Measurements from ENCODE around the gene MTCL3.

The MTCL3 gene

GRCh38 chr6:127518710-127519468, at the start of gene MTCL3:
Gene MTCL3, minus strand, starts transcription at chr6:127519335.
- DNase-seq: peak; percentile 91

DNA sequence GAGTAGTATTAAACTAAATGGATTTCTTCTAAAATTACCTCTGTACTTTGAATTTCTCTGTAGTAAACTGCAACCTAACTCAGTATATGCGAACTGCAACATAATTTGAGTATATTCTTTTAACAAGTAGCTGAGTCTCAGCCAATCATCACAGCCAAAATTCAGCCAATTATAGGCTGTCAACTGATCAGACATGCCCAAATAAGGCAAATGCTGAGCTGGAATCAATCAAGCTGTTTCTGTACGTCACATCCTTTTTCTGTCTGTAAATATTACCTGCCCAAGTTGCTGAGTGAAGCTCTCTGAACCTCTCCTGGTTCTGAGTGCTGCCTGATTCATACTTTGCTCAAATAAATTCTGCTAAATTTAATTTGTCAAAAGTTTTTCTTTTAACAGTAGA, 48.3 kb upstream of the MTCL3 start:
- no peak for DNase-seq

- no peak for DNase-seq
Measured at GRCh38 chr6:127566651-127567050, 47.5 kb upstream of the MTCL3 start.

- no peak for DNase-seq
Measured at GRCh38 chr6:127566119-127566518, 47.0 kb upstream of the MTCL3 start.

- DNase-seq: no peak
Measured at GRCh38 chr6:127564761-127565160, 45.6 kb upstream of the MTCL3 start.

GRCh38 chr6:127561660-127562059, 42.5 kb upstream of the MTCL3 start:
- DNase-seq: no peak

DNA sequence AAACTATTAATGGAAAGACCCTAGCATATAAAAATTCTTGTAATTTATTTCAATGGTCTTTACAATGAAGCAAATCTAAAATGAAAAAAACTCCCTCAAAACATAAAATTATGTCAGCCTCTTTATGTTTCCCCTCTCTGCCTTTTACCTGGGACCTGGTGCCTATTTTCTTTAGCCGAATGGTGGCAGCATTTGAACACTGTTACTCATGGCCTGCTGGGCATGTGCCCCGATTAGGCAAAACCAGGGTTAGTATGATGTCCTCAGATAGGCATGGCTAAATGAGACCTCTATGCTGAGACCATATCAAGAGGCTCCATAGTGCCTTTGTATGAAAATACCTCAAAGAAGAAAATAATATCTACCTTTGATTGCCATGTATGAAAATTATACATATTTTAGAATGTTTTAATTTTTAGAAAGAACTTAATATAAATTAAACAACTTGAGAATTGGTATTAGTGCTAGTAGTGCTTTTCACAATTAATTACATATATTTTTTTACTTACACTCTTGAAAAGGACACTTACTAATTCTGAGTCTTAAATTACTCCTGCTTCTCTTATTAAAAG, 35.4 kb upstream of the MTCL3 start:
- peak; percentile 26 for DNase-seq

GRCh38 chr6:127550403-127550802, 31.3 kb upstream of the MTCL3 start:
- no peak for DNase-seq

DNA sequence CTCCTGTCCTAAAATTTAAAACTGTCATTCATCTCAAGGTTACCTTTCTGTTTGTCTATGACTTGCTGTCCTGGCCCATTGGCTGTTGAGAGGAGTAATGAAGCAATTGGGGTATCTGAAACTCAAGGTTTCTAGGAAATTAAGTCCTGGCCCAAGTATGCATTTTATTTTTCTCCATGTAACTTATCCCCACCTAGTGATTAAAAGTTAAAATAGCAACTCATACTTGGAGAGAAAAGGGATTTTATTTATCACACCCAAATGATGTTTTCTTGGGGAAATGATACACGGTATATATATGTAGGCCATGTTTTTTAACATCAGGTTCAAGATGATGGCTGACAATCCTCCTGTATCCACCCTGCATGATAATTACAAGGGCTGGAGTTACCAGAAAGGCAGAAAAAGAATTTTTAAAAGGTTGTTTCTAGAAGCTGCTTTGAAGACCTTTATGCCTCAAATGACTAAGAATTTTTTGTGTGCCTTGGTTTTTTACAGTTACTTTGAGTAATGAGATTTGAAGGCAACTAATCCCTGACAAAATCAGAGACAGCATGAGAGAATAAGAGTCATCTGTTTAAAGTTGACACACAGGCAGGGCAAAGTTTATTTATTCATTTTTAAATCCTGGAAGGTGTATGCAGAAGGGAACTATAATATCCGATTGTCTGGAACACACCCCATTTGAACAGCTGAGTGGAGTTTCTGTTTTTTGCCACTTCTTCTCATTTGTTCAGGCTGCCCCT, 28.9 kb upstream of the MTCL3 start:
- no peak for DNase-seq

DNA sequence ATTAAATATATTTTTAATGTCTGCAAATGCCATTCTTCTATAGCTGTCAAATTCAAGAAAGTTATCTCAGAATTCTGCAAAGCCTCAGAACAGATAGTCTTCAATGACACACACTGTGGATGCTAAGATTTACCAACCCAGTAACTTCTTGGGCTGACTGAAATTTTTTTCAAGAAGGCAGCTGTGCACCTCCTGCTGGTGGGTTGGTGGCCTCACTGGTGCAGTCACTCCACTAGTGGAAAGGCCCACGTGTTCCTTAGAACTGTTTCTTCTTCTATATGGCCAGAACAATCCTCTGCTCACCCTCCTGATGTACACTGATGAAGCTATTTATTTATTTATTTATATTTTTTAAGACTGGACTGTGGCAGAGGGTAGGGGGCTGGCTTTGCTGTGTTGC, 28.1 kb upstream of the MTCL3 start:
- DNase-seq: no peak

DNA sequence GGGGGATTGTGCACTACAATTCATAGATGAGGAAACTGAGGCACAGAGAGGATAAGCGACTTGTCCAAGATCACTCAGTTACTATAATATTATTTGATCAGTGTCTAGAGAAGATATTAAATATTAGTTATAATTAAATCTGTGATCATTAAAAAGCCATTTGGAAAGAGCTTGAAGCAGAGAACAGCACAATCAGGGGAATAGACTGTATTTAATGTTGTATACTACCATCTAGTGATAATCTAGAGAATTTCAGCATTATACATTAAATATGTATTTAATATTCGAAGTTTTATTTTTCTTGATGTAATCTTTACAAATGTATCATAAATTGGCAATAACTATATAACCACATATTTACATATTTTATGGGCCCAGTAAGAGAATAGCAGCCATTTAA, 20.1 kb upstream of the MTCL3 start:
- peak; percentile 8 for DNase-seq

DNA sequence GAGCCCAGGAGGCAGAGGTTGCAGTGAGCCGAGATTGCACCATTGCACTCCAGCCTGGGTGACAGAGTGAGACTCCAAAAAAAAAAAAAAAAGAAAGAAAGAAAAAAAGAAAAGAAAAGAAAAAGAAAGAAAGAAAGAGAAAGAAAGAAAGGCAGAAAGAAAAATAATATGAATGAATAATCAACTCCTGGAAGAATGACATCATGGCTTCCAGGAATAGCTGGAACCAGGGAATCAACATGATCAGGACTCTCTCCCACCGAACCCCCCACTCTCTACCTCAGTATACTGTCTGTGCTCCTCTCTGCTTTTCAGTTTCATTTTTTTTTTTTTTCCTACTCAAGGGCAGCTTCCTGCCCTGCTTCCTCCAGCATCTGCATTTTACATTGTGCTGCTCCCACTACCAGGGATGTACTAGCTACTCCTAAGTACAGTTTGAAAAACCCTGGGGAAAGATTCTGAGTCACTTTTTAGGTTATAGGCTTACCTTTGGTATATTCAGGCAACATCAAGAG, 19.7 kb upstream of the MTCL3 start:
- DNase-seq: no peak

DNA sequence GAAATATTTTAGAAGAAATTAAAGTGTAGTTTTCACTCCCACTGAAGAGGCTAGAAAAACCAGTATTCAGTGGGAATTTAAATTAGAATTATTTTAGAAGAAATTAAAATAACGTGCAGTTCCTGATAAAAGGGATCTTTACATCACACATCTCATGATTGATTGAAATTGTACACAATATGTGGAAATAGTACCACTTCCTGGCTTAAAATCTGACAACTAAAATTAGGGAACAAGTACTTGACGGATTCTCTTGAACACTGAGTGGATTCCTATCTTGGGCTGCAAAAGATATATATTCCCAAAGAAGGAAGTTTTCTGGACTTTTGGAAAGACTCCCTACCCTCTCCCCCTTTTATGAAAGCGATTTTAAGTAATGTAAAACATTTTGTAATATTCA, 14.6 kb upstream of the MTCL3 start:
- DNase-seq: no peak

DNA sequence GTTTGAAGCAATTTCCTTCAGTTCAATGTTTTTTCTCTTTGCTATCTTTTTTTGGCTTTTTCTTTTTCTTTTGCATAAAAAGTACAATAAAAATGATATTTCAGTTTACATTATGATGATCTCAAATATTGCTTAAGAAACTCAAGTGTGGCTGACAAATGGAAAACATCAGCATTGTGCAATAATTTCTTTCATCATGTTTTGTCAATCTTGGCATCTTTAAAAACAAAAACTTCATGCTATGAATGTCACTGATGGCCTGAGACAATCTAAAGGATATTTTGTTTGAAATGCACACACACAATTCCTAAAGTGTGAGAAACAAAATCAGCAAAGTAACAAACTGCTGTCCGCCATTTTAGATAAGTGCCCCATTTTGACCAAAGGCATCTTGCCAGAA, 13.9 kb upstream of the MTCL3 start:
- no peak for DNase-seq

GRCh38 chr6:127522714-127523113, 3.6 kb upstream of the MTCL3 start:
- DNase-seq: no peak

DNA sequence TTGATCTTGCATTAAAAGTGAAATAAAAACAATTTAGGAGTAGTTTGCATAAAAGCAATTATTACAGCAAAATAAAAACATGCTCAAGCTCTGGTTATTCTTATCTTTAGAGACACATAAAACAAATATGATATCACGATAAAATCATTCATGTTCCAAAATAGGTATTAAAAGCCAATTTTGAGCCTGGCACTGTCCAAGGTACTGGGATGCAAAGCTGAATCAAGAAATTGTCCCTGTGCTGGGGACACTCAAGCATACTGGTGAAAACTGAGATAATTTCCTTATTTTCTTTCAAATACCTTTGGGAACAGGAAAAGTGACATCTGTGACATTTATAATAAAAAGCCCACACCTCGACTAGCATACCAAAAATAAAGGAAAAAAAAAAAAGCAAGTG, 931 bp upstream of the MTCL3 start:
- no peak for DNase-seq

- DNase-seq: no peak
Measured at GRCh38 chr6:127519469-127519785, 292 bp upstream of the MTCL3 start.

GRCh38 chr6:127518191-127518709, 885 bp downstream of the MTCL3 start:
- DNase-seq: peak; percentile 32

DNA sequence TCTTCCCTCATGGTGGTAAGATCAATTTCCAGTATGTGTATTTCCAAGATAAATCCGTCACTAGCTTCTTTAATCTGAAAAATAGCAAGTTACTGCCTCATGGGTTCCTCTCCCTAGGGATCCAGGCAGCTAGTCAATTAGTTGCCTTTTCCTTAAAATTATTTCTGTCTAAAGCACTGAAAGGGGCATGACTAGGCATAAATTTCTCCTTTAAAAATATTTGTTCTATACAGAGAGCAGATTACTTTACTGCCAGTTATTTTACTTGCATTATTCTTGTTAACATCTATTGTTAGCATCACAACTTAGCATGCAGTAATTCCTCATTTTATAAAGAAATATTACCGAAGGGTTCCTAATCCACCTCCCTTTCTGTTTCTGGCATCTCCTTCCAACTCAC, 1.4 kb downstream of the MTCL3 start:
- no peak for DNase-seq

- peak; percentile 71 for DNase-seq
Measured at GRCh38 chr6:127516662-127517273, 2.4 kb downstream of the MTCL3 start.

DNA sequence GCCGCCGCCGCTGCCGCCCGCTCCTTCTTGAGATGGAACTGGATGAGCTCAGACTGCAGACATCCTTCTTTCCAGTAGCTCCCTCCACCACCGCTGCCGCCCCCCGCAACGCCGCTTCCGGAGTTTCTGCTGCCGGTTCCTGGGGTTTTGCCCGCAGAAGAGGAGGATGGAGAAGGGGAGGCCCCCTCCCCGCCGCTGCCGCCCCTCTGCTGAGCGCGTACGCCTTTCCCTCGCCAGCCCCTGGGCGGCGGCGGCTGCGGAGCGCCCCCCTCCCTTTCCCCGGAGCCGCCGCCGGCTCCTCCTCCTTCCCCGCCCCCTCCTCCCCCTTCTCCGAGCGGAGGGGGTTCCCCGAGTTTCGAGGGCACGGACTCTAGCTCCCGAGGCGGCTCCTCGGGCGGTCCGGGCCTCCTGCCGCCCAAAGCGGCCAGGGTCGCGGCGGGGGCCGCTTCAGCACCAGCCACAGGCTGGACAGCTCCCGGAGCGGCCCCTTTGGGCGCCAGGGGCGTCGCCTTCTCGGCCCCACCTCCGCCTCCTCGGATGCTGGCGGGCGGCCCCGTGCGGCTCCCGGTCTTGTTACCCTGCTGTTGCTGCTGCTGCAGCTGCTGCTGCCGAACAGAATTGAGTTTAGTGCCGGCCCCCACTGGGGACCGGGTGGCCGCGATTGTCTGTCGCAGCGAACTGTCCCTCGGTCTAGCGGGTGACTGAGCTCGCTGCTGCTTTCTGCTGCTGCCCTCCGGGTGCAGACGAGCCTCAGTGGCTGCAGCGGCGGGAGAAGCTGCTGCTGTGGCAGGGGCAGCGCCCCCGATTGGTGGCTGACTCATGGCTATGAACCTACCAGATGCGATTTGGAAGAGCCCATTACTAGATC, 3.1 kb downstream of the MTCL3 start:
- DNase-seq: peak; percentile 71

- DNase-seq: no peak
Measured at GRCh38 chr6:127515234-127515793, 3.8 kb downstream of the MTCL3 start.

Data from DMS153 (cell line).